WERI-Rb-1 (cell line): ENCODE results near the gene MKS1.

Source experiments
- DNase-seq: peaks from one replicate; pipeline ENCODE4 v3.0.0-alpha.2; 2020
- H3K27ac ChIP-seq: fragments of 250-450 bp; sonication (Bioruptor Pico); 2 replicates; pipeline ENCODE4 v1.5.1; 2020; ENCODE audit warnings: mild to moderate bottlenecking, moderate library complexity
- H3K27me3 ChIP-seq: fragments of 250-450 bp; sonication (Bioruptor Pico); 2 replicates; pipeline ENCODE4 v1.5.1; 2021; ENCODE audit warnings: mild to moderate bottlenecking, low read depth, moderate library complexity; ENCODE audit not compliant: insufficient read depth, severe bottlenecking
- H3K36me3 ChIP-seq: fragments of 250-450 bp; sonication (Bioruptor Pico); 2 replicates; pipeline ENCODE4 v1.5.1; 2020; ENCODE audit warnings: mild to moderate bottlenecking, moderate library complexity
- H3K4me3 ChIP-seq: 2 replicates; pipeline ENCODE4 v1.5.1; 2011; ENCODE audit warnings: low read depth, mild to moderate bottlenecking, control low read depth, low read length
- H3K9me3 ChIP-seq: fragments of 250-450 bp; sonication (Bioruptor Pico); 2 replicates; pipeline ENCODE4 v1.5.1; 2021; ENCODE audit warnings: mild to moderate bottlenecking, moderate library complexity; ENCODE audit not compliant: severe bottlenecking
- TF ChIP-seq, protein P1 (sequence below): IDR thresholded peaks from 2 replicates; pipeline ENCODE4 v1.5.1; 2011; ENCODE audit warnings: low read depth, mild to moderate bottlenecking, control low read depth, inconsistent platforms, low read length

The MKS1 gene

DNA sequence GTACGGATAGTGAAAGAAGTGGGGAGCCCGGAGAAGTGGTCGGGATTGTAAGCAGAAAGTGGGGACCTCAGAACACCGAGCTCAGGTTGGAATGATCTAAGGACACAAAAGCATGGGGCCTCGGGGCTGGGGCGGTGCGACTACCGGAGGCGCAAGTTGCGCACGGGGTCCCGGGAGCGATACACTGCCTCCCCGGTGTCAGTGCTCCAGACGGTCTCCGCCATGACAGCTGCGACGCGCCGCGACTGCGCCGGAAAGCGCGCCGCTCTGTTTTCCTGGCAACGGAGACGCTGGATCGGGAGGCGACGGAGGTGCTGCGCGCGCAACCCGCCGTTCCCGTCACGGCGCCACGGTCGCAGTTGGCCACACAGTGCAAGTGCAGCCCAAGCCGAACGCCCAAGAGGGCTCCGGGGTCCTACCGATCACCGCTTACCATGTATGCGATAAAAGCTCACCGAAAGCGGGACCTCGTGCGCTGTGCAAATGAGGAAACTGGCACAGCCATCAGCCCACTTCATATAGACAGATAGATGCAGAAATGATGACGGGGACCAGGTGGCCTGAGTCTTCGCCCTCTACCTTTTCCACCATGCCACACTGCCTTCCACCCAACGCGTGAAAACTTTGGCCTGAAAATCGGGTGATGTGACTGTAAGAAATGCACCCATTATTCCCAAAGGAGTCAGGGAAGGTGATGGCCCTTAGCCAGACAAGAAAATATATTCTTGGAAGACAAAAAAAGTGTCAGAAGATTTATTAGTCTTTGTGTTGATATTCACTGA, at the start of gene MKS1:
Gene MKS1 (minus strand): TSS at position 249 of the 782 bp plus-strand sequence. CDS start 25 bp downstream, at position 224.
- H3K9me3 ChIP-seq, result no peaks in the 10 kb centered on the region
- peak within 1 kb of the TSS; percentile 56 for H3K4me3 ChIP-seq
- peak within 1 kb of the TSS; percentile 73 for H3K27ac ChIP-seq
- no peaks in the 10 kb centered on the region for H3K27me3 ChIP-seq
- peak; percentile 98 for DNase-seq
- TF ChIP-seq, protein P1, sequence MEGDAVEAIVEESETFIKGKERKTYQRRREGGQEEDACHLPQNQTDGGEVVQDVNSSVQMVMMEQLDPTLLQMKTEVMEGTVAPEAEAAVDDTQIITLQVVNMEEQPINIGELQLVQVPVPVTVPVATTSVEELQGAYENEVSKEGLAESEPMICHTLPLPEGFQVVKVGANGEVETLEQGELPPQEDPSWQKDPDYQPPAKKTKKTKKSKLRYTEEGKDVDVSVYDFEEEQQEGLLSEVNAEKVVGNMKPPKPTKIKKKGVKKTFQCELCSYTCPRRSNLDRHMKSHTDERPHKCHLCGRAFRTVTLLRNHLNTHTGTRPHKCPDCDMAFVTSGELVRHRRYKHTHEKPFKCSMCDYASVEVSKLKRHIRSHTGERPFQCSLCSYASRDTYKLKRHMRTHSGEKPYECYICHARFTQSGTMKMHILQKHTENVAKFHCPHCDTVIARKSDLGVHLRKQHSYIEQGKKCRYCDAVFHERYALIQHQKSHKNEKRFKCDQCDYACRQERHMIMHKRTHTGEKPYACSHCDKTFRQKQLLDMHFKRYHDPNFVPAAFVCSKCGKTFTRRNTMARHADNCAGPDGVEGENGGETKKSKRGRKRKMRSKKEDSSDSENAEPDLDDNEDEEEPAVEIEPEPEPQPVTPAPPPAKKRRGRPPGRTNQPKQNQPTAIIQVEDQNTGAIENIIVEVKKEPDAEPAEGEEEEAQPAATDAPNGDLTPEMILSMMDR, result peak; percentile 84
- peaks cover 25% of the 10 kb centered on the region for H3K36me3 ChIP-seq

DNA sequence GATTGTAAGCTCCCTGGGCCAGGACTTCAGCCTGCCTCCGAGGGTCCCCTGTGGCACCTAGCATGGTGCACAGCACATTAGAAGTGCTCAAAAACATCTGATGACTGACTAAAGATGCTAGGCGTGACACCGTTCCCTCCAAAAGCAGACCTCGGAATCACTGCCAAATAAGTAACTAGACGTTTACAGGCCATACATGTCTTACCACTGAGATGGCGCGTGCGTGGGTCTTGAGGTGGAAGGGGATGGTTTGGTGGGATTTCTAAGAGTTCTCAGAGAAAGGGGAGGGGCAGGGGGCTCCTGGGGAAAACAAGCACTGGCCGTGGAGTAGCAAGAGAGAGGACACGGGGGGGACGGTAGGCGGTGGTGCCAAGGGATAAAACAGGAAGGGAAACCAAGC, 49.3 kb upstream of the MKS1 start:
- H3K36me3 ChIP-seq, result no peaks in the 10 kb centered on the region
- no peaks in the 10 kb centered on the region for H3K27me3 ChIP-seq
- DNase-seq, result no peak
- no peak overlapping the region for H3K27ac ChIP-seq
- no peaks in the 10 kb centered on the region for H3K9me3 ChIP-seq
- TF ChIP-seq, protein P1, result no peak
- H3K4me3 ChIP-seq, result no peak overlapping the region

DNA sequence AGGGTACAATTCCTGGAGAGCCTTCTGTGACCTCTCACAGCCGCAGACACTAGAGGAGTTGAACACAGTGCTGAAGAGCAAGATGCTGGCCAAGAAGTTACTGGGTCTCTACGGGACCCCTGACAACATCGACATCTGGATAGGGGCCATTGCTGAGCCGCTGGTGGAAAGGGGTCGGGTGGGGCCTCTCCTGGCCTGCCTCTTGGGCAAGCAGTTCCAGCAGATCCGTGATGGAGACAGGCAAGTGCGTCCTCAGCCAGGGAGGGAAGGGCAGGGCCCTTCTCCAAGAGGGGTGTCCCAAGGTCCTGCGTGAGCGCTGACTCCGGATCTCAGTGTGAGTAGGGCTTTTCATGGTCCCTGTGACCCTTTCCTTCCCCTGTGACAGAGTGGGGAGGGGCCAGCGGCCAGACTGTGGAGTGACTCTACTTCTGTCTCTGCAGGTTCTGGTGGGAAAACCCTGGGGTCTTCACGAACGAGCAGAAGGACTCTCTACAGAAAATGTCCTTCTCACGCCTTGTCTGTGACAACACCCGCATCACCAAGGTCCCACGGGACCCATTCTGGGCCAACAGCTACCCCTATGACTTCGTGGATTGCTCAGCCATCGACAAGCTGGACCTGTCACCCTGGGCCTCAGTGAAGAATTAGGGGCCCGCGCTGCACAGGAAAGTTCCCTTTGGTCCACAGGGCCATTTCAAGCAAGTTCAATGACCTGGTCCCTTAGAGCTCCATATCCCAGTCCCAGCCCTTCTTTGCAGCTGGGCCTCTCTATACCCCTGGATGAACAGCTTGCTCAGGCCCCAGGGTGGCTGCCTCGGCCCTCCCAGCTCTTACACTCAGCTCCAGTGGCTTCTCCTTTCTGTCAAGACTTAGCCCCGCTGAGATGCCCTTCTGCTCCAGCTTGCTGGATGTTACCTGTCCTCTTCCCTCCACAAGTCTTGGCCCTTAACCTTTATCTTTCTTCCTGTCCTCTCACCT, 48.6 kb upstream of the MKS1 start:
- Histone ChIP-seq H3K36me3 (no peaks in the 10 kb centered on the region), H3K4me3 (no peak overlapping the region), H3K9me3 (no peaks in the 10 kb centered on the region), H3K27ac (no peak overlapping the region), H3K27me3 (no peaks in the 10 kb centered on the region)
- no peak for DNase-seq
- TF ChIP-seq, protein P1, result no peak

DNA sequence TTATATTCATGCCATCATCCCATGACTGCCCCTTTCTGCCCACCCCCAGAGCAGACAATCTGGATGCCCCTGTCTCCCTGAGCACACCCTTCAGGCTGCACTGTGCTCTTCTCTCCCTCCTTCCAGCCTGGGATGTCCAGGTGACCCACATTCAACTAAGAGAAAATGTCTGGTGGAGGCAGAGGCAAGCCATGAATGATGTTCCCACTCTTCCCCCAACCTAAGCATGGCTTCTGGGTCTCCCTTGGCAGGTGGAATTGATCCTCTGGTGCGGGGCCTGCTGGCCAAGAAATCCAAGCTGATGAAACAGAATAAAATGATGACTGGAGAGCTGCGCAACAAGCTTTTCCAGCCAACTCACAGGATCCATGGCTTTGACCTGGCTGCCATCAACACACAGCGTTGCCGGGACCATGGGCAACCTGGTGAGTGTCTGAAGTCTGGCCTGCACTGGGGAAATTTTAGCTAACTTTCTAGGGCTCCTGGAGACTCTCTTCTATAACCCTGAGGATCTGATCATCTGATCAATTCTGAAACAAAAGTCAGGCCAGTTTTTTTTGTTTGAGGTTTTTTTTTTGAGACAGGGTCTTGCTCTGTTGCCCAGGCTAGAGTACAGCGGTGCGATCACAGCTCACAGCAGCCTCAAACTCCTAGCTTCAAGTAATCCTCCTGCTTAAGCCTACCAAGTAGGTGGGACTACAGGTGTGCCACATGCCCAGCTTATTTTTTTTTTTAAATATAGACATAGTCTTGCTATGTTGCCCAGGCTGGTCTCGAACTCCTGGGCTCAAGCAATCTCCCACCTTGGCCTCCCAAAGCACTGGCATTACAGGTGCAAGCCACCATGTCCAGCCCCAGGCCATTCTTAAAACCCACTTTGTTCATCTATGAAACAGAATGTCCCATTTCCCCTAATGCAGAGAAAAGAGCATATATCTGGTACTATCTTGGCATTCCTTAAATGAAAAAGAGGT, 47.1 kb upstream of the MKS1 start:
- TF ChIP-seq, protein P1, result no peak
- Histone ChIP-seq H3K9me3 (no peaks in the 10 kb centered on the region), H3K27me3 (no peaks in the 10 kb centered on the region), H3K27ac (no peak overlapping the region), H3K4me3 (no peak overlapping the region), H3K36me3 (no peaks in the 10 kb centered on the region)
- DNase-seq, result no peak

DNA sequence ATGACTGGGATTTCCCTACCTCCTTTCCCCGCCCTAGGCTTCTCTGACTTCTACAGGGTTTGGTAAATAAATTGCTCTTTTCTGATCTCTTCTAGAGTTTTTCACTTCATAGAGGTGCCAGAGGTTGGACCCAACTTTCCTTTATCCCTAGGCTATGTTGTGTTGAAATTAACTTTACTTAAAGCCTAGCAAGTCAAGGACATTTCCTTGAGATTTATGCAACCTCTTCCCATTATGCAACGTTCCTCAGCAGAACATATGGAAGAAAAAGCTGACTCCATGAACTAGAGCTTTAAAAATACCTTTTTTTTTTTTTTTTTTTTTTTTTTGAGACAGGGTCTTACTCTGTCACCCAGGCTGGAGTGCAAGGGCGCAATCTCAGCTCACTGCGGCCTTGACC, 46.2 kb upstream of the MKS1 start:
- no peaks in the 10 kb centered on the region for H3K27me3 ChIP-seq
- no peak overlapping the region for H3K4me3 ChIP-seq
- H3K9me3 ChIP-seq, result no peaks in the 10 kb centered on the region
- no peaks in the 10 kb centered on the region for H3K36me3 ChIP-seq
- no peak for DNase-seq
- H3K27ac ChIP-seq, result no peak overlapping the region
- TF ChIP-seq, protein P1, result no peak
